ENCODE measurements around the gene SRSF9.

Gene SRSF9

DNA sequence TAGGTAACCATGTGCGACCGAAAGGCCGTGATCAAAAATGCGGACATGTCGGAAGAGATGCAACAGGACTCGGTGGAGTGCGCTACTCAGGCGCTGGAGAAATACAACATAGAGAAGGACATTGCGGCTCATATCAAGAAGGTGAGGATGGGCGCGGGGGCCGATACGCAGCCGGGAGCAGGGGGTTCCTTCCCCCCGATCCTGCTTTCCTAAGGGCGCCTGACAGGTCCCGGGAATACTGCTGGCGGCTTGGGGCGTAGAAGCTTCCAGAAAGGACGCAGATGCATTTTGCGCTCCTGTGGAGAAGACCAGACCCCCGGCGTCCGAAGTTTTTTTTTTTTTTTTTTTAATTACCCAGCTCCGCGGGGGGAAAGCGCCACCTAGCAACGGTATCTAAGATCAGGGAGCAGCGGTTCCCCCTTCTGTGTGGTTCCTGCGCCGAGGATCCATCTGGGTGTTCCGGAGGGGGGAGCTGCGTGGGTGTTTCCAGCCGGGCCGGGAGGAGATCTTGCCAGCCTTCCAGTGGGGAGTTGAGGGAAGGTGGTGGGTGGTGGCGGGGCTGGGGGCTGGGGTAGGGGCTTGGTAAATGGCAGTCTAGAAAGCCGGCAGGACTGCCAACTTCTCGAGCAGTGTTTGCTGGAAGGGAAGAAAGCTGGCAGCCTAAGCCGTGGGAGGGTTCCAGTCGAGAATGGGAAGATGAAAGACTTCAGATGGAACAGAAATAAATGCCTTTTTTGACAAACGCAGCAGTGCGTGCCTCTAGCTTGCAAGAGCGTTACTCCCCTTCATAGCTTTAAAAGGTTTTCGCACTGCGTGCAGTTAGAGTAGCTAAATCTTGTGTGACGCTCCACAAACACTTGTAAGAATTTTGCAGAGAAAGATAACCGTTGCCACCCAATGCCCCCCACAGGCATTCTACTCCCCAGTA is 27.1 kb upstream of the SRSF9 start:
- peak; percentile 57 for ATAC-seq
- TF ChIP-seq ZC3H10 (CRISPR knock-in tag; IDR thresholded peaks at IDR 0.05) (no peak), RARB (CRISPR knock-in tag; IDR thresholded peaks at IDR 0.05) (no peak)
- TF ChIP-seq, protein P1, sequence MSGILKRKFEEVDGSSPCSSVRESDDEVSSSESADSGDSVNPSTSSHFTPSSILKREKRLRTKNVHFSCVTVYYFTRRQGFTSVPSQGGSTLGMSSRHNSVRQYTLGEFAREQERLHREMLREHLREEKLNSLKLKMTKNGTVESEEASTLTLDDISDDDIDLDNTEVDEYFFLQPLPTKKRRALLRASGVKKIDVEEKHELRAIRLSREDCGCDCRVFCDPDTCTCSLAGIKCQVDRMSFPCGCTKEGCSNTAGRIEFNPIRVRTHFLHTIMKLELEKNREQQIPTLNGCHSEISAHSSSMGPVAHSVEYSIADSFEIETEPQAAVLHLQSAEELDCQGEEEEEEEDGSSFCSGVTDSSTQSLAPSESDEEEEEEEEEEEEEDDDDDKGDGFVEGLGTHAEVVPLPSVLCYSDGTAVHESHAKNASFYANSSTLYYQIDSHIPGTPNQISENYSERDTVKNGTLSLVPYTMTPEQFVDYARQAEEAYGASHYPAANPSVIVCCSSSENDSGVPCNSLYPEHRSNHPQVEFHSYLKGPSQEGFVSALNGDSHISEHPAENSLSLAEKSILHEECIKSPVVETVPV (CRISPR knock-in tag; IDR thresholded peaks at IDR 0.05) = no peak

DNA sequence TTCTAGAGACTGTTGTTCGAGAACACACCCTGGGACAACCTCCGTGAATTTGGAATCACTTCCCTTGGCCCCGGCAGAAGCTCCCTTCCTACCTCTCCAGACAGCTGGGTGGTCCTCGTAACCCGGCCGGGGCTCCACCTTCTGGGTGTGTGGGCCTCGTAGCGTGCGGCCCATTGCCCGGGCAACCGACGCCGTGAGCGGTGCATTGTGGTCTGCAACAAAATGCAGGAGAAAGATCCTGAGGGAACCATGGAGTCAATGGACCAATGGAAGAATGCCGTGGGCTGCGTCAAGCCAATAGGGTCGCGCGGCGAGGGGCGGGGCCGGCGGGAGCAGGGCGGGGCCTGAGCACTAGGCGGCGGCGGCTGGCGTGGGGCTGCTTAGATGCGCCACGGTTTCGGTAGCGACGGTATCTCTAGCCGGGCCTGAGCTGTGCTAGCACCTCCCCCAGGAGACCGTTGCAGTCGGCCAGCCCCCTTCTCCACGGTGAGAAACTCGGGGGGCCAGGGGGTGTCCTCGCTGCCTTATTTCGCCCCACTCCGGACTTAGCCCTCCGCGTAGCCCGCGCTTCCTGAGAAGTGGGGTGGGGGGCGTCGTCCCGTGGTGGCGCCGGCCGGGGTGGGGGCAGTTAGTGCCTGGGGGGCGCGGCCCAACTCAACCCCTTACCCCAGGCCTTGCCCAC is 26.3 kb upstream of the SRSF9 start, which contains the start of gene DYNLL1:
DYNLL1 (plus strand) TSS at position 383 of the 682 bp plus-strand sequence. CDS start 309 bp downstream, outside the sequence.
- ATAC-seq = peak; percentile 96
- TF ChIP-seq GLIS3 (CRISPR knock-in tag; IDR thresholded peaks at IDR 0.05) = peak; percentile 57; the same call in 1 of the 2 replicates
- TF ChIP-seq ZFP3 (CRISPR knock-in tag; IDR thresholded peaks at IDR 0.05) = no peak
- TF ChIP-seq, protein P2, sequence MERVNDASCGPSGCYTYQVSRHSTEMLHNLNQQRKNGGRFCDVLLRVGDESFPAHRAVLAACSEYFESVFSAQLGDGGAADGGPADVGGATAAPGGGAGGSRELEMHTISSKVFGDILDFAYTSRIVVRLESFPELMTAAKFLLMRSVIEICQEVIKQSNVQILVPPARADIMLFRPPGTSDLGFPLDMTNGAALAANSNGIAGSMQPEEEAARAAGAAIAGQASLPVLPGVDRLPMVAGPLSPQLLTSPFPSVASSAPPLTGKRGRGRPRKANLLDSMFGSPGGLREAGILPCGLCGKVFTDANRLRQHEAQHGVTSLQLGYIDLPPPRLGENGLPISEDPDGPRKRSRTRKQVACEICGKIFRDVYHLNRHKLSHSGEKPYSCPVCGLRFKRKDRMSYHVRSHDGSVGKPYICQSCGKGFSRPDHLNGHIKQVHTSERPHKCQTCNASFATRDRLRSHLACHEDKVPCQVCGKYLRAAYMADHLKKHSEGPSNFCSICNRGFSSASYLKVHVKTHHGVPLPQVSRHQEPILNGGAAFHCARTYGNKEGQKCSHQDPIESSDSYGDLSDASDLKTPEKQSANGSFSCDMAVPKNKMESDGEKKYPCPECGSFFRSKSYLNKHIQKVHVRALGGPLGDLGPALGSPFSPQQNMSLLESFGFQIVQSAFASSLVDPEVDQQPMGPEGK (CRISPR knock-in tag; IDR thresholded peaks at IDR 0.05; ENCODE audit: borderline replicate concordance) = peak; percentile 44; the same call in 1 of the 2 replicates

DNA sequence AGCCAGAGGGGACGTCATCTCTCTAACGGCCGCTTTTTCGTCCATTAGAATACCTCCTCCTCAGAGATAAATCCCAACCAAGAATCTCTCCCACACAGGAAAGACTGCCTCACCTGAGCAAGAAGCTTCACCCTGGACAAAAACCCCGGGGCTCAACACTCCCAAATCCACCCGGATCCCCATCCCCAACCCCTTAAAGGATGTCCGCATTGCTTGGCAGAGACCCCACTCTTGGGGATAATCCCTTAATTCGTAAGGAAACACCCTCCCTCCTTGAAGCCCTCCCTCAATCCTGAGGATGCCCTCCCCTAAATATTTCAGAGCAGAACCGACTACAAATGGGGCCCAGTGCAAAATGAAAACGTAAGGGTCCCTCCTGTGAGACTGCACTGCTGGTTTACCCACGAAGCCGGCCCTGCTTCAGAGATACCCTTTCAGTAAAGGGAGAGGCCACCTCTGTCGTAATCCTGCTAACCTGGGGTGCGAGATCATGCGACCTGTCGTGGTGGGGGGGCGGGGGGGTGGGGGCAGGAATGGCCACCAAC is 25.7 kb upstream of the SRSF9 start:
- ATAC-seq = peak; percentile 5; the same call in 2 of the 3 replicates
- TF ChIP-seq BACH2 (CRISPR knock-in tag; IDR thresholded peaks at IDR 0.05; ENCODE audit: borderline replicate concordance) (no peak), PPARA (CRISPR knock-in tag; IDR thresholded peaks at IDR 0.05; ENCODE audit: borderline replicate concordance) (no peak), ZNF8 (CRISPR knock-in tag; IDR thresholded peaks at IDR 0.05) (no peak), ISL1 (CRISPR knock-in tag; IDR thresholded peaks at IDR 0.05) (no peak), ZNF565 (CRISPR knock-in tag; conservative IDR thresholded peaks at IDR 0.05; ENCODE audit: low read depth) (no peak), ZC3H10 (CRISPR knock-in tag; IDR thresholded peaks at IDR 0.05) (no peak), ZFP3 (CRISPR knock-in tag; IDR thresholded peaks at IDR 0.05) (no peak), SNAI2 (CRISPR knock-in tag; IDR thresholded peaks at IDR 0.05) (no peak), GLIS3 (CRISPR knock-in tag; IDR thresholded peaks at IDR 0.05) (no peak)
- TF ChIP-seq, protein P2 (CRISPR knock-in tag; IDR thresholded peaks at IDR 0.05; ENCODE audit: borderline replicate concordance) = no peak

DNA sequence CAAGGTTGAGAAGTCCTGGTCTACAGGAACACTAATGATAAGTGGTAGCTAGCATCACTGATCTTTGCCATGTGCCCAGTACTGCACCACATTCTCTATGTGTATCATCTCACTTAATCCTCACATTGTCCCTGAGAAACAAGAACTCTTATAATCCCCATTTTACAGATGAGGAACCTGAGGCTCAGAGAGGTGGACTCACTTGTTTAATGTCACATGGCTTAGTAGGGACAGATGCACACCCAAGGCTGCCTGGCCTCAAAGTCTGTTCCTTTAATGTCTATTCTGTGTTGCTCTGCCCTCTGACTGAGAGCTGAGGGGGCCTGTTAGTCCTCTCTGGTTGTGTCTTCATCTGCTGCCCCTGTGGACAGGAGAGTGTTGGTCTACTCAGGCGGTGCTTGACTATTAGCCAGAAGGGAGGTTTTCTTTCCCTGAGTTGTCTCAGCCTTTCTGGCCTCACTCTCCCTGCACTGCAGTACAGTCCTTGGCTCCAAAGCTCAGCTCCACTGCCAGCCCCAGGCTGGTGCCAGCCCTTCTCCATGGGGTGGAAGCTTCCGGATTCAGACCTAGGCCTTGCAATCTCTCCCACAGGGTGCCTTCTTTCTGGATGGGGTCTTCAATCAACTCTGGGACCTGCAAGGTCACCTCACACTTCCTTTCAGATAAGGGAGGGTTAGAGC is 21.4 kb upstream of the SRSF9 start:
- TF ChIP-seq CSDC2 (CRISPR knock-in tag; IDR thresholded peaks at IDR 0.05) (no peak), ZNF70 (CRISPR knock-in tag; IDR thresholded peaks at IDR 0.05) (no peak), SNAI2 (CRISPR knock-in tag; IDR thresholded peaks at IDR 0.05) (no peak), PPARA (CRISPR knock-in tag; IDR thresholded peaks at IDR 0.05; ENCODE audit: borderline replicate concordance) (no peak), ZFP30 (CRISPR knock-in tag; IDR thresholded peaks at IDR 0.05) (no peak), ARNTL (CRISPR knock-in tag; IDR thresholded peaks at IDR 0.05; ENCODE audit: borderline replicate concordance, low read depth) (no peak), ESRRG (CRISPR knock-in tag; IDR thresholded peaks at IDR 0.05) (no peak), OSR1 (CRISPR knock-in tag; IDR thresholded peaks at IDR 0.05) (no peak)
- TF ChIP-seq, protein P3, sequence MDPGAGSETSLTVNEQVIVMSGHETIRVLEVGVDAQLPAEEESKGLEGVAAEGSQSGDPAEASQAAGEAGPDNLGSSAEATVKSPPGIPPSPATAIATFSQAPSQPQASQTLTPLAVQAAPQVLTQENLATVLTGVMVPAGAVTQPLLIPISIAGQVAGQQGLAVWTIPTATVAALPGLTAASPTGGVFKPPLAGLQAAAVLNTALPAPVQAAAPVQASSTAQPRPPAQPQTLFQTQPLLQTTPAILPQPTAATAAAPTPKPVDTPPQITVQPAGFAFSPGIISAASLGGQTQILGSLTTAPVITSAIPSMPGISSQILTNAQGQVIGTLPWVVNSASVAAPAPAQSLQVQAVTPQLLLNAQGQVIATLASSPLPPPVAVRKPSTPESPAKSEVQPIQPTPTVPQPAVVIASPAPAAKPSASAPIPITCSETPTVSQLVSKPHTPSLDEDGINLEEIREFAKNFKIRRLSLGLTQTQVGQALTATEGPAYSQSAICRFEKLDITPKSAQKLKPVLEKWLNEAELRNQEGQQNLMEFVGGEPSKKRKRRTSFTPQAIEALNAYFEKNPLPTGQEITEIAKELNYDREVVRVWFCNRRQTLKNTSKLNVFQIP (CRISPR knock-in tag; IDR thresholded peaks at IDR 0.05; ENCODE audit: borderline replicate concordance, low read depth) = no peak
- TF ChIP-seq, protein P4, sequence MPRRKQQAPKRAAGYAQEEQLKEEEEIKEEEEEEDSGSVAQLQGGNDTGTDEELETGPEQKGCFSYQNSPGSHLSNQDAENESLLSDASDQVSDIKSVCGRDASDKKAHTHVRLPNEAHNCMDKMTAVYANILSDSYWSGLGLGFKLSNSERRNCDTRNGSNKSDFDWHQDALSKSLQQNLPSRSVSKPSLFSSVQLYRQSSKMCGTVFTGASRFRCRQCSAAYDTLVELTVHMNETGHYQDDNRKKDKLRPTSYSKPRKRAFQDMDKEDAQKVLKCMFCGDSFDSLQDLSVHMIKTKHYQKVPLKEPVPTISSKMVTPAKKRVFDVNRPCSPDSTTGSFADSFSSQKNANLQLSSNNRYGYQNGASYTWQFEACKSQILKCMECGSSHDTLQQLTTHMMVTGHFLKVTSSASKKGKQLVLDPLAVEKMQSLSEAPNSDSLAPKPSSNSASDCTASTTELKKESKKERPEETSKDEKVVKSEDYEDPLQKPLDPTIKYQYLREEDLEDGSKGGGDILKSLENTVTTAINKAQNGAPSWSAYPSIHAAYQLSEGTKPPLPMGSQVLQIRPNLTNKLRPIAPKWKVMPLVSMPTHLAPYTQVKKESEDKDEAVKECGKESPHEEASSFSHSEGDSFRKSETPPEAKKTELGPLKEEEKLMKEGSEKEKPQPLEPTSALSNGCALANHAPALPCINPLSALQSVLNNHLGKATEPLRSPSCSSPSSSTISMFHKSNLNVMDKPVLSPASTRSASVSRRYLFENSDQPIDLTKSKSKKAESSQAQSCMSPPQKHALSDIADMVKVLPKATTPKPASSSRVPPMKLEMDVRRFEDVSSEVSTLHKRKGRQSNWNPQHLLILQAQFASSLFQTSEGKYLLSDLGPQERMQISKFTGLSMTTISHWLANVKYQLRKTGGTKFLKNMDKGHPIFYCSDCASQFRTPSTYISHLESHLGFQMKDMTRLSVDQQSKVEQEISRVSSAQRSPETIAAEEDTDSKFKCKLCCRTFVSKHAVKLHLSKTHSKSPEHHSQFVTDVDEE (CRISPR knock-in tag; IDR thresholded peaks at IDR 0.05) = no peak
- no peak for ATAC-seq

All from SK-N-SH treated with all-trans-retinoic acid at 6 μM for 48 hours (cell line).